ENCODE data around the gene KRTAP10-8.
"Not testable (repeated sequence)": the region's sequence is repeated elsewhere in the genome, so short reads cannot be mapped to it uniquely, and the experiment has no call there.

Gene KRTAP10-8

GRCh38 chr21:44571296-44571695 is 40.6 kb upstream of the KRTAP10-8 start:
- no peak for DNase-seq (ENCODE audit: low spot score)
- H3K4me1 ChIP-seq (ENCODE audit: insufficient read depth, poor library complexity, severe bottlenecking), result no peaks in the 10 kb centered on the region
- H3K4me3 ChIP-seq (ENCODE audit: severe bottlenecking), result no peak overlapping the region
- H3K27me3 ChIP-seq (ENCODE audit: insufficient read depth, poor library complexity, severe bottlenecking), result no peaks in the 10 kb centered on the region
- TF ChIP-seq CTCF (IDR thresholded peaks at IDR 0.05; ENCODE audit: poor library complexity, severe bottlenecking), result no peak
- H3K36me3 ChIP-seq (ENCODE audit: low read depth), result no peaks in the 10 kb centered on the region
- H3K9me3 ChIP-seq (ENCODE audit: severe bottlenecking), result peaks cover 2% of the 10 kb centered on the region
- no peak for ATAC-seq (ENCODE audit: low read depth)
- no peak overlapping the region for H3K27ac ChIP-seq (ENCODE audit: poor library complexity, severe bottlenecking)

DNA sequence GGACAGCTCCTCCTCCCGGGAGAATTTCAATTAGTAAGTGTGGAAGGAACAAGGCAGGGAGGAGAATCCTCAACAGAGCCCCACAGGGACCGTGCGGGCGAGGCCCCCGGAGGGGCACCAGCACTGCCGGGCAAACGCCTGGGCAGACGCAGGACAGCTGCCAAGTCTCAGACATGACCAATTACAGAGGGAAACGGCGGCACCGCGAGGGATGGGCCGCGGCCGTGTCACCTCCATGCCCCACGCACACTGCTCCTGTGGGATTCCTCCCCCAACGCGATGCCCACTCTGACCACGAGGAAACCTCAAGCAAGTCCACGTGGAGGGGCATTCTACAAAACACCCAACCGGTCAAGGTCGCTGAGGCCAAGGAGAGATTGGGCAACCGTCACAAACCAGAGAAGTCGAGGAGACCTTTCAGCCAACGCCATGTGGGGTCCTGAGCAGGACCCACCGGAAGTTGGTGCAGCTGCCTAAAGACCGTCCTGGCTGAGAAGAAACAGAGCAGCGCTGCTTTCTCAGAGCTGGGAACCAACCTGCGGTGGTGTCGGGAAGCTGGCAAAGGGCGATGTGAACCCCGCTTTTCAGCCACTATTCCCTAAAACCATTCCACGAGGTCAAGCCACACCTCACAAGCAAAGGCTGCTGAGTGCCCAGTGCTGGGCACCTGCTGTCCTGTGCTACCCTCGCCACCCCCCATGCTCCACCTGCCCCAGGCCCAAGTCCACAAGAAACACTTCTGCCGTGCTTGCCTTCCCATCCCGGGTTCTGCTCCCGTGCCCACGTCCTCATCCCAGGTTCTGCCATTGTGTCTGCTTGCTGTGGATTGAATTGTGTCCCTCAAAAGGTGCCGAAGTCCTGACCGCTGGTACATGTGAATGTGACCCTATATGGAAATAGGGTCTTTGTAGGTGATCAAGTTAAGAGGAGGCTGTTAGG is 39.8 kb upstream of the KRTAP10-8 start:
- H3K9me3 ChIP-seq (ENCODE audit: severe bottlenecking), result peaks cover 2% of the 10 kb centered on the region
- no peaks in the 10 kb centered on the region for H3K27me3 ChIP-seq (ENCODE audit: insufficient read depth, poor library complexity, severe bottlenecking)
- TF ChIP-seq CTCF (IDR thresholded peaks at IDR 0.05; ENCODE audit: poor library complexity, severe bottlenecking), result no peak
- no peak overlapping the region for H3K4me3 ChIP-seq (ENCODE audit: severe bottlenecking)
- no peak for DNase-seq (ENCODE audit: low spot score)
- H3K36me3 ChIP-seq (ENCODE audit: low read depth), result no peaks in the 10 kb centered on the region
- no peak overlapping the region for H3K27ac ChIP-seq (ENCODE audit: poor library complexity, severe bottlenecking)
- ATAC-seq (ENCODE audit: low read depth), result no peak
- no peaks in the 10 kb centered on the region for H3K4me1 ChIP-seq (ENCODE audit: insufficient read depth, poor library complexity, severe bottlenecking)

DNA sequence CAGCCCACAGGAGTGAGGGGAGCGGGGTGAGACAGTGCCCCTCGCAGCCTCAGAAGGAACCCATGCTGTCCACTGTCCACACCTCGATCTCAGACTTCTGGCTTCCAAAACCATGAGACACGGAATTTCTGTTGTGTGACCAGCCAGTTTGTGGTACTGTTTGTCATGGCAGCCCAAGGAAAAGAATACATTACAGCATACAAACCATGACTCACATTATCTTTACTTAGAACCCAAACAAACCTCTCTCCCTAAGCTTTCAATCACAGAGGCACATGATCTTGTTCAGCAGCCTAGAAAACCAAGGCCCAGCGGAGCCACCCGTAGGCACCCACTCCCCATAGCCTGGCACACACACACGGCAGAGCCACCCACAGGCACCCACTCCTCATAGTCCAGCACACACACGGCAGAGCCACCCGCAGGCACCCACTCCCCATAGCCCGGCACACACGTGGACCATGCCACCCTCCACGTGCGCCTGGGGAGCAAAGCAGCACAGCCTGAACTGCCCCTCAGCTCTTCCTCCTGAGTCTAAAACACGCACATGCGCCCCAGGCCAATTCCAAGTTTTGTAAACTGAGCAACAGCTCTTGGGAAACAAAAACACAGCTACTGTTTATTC is 38.8 kb upstream of the KRTAP10-8 start:
- Histone ChIP-seq H3K4me3 (ENCODE audit: severe bottlenecking) (no peak overlapping the region), H3K4me1 (ENCODE audit: insufficient read depth, poor library complexity, severe bottlenecking) (no peaks in the 10 kb centered on the region), H3K27me3 (ENCODE audit: insufficient read depth, poor library complexity, severe bottlenecking) (no peaks in the 10 kb centered on the region), H3K9me3 (ENCODE audit: severe bottlenecking) (peaks cover 2% of the 10 kb centered on the region), H3K27ac (ENCODE audit: poor library complexity, severe bottlenecking) (no peak overlapping the region), H3K36me3 (ENCODE audit: low read depth) (no peaks in the 10 kb centered on the region)
- DNase-seq (ENCODE audit: low spot score), result no peak
- no peak for ATAC-seq (ENCODE audit: low read depth)
- no peak for TF ChIP-seq CTCF (IDR thresholded peaks at IDR 0.05; ENCODE audit: poor library complexity, severe bottlenecking)

DNA sequence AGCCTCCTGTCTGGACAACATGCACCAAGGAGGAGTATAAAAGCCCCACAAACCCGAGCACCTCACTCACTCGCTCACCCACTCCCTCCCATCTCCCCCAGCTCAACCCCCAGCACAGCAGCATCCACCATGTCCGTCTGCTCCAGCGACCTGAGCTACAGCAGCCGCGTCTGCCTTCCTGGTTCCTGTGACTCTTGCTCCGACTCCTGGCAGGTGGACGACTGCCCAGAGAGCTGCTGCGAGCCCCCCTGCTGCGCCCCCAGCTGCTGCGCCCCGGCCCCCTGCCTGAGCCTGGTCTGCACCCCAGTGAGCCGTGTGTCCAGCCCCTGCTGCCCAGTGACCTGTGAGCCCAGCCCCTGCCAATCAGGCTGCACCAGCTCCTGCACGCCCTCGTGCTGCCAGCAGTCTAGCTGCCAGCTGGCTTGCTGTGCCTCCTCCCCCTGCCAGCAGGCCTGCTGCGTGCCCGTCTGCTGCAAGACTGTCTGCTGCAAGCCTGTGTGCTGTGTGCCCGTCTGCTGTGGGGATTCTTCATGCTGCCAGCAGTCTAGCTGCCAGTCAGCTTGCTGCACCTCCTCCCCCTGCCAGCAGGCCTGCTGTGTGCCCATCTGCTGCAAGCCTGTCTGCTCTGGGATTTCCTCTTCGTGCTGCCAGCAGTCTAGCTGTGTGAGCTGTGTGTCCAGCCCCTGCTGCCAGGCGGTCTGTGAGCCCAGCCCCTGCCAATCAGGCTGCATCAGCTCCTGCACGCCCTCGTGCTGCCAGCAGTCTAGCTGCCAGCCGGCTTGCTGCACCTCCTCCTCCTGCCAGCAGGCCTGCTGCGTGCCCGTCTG is 38.0 kb upstream of the KRTAP10-8 start, which contains the start of gene KRTAP10-4:
Gene KRTAP10-4 (plus strand): TSS at position 100 of the 827 bp plus-strand sequence. CDS start 30 bp downstream, at position 130.
- not testable (repeated sequence) for ATAC-seq (ENCODE audit: low read depth); H3K27me3 ChIP-seq (ENCODE audit: insufficient read depth, poor library complexity, severe bottlenecking); H3K4me3 ChIP-seq (ENCODE audit: severe bottlenecking); H3K9me3 ChIP-seq (ENCODE audit: severe bottlenecking); DNase-seq (ENCODE audit: low spot score); H3K27ac ChIP-seq (ENCODE audit: poor library complexity, severe bottlenecking); H3K4me1 ChIP-seq (ENCODE audit: insufficient read depth, poor library complexity, severe bottlenecking); H3K36me3 ChIP-seq (ENCODE audit: low read depth)
